Smooth muscle cell of the brain vasculature (primary cell): ENCODE data around the gene ACBD6.

Source experiments
- DNase-seq: peaks from one replicate; pipeline ENCODE4 v3.0.0-alpha.2; 2012; ENCODE audit warnings: low read depth, low spot score

The ACBD6 gene

GRCh38 chr1:180270530-180271271 is 231.7 kb downstream of the ACBD6 start:
- DNase-seq, result no peak

GRCh38 chr1:180269645-180270529 is 232.5 kb downstream of the ACBD6 start:
- DNase-seq, result no peak

DNA sequence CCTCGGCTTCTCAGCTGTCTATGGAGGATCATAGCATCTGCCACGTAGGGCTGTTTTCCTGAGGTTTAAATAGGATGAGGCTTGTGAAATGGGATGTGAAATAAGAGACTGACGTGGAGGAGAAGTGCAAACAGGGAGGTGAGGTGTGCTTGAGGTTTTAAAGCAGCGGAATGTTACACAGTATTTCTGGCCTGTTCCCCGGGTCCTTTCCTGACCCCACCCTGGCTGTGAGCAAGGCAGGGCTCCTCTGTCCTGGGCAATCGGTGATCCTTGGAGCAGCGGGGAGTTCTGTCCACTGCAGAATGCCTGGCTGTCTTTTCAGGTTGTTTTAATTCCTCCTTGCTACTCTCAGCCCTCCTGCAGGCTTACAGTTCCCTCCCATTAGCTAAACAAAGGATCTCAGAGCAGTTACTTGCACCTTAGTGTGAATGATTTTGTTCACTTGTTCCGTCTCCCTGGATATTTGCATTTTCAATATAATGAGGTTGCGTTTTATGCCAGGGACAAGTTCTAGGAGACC is 233.8 kb downstream of the ACBD6 start:
- no peak for DNase-seq

DNA sequence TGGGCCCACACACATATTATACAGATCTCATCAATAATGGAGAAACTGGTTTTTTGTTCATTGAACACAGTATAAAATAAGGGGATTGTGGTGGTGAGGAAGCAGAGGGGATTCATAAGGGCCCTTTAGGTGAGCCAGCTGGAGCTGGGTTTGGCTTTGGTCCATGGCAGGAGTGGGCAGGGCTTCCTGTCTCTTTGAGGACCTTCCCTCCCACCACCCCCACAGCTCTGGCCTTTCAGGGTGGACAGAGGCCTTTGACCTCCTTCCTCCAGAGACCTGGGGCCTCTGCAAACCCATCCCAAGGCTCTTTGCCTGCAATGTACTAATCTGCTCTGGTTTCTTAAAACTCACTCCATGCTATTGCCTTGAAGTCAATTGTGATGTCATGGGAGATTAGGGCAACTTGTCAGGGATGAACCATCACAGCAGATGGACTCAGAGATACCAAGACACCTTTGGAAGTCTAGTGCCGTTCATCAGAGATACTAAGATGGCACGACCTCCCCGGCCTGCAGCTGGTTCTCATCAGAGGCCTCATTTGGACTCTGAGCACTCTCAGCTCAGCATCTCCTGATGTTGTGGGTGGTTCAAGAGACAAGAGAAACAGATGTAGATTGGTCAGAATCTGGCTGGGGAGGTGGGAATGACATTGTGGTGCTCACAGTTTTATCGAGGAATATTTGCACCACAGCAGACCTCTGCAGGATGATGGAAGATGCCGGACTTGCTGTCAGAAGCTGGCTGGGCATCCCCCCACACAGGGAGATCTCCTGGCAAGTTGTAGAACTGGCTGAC is 234.4 kb downstream of the ACBD6 start:
- no peak for DNase-seq

GRCh38 chr1:180267211-180267561 is 235.2 kb downstream of the ACBD6 start:
- DNase-seq, result no peak

- DNase-seq, result no peak
Observed at GRCh38 chr1:180266275-180267210, 235.8 kb downstream of the ACBD6 start.

- no peak for DNase-seq
Observed at GRCh38 chr1:180265871-180266270, 236.5 kb downstream of the ACBD6 start.

- no peak for DNase-seq
Observed at GRCh38 chr1:180265201-180265600, 237.2 kb downstream of the ACBD6 start.

- no peak for DNase-seq
Observed at GRCh38 chr1:180264595-180264994, 237.8 kb downstream of the ACBD6 start.

DNA sequence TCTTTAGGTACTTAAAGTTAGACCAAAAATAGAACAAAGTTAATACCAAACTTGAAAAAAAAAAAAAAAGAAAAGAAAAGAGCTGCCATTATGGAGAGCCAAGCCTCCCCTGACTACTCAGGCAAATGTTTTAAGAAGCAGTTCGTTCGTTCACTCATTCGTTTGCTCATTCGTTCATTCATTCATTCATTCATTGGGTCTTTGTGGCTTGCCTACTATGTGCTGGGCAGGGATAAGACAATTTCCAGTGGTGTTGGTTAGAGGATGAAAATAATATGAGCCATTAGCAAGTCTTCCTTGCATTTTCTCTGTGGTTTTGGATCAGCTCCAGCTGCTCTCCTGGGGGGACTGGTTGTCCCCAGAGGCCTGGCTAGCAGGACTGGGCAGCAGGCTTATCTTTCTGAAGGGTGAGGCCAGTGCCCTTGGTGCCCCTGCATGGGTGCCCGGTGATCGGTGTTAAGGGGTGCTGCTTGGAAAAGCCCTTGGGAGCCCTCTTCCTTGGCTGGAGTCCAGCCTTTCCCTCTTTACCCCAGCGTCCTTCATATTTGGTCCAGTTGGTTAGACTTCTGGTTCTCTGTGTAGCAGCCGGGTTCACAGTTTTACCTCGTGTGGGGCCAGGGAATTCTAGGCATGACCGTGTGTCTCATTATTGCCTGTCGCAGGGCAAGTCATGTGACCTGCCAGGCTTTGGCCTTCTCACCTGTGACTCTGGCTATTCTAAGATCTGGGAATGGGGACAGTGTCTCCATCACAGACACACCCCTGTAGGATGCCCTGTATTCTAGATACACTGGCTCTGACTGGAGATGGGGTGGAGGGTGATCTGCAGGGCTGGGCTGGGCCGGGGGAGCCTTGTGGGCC is 239.5 kb downstream of the ACBD6 start:
- DNase-seq, result no peak

- no peak for DNase-seq
Observed at GRCh38 chr1:180261524-180262155, 240.7 kb downstream of the ACBD6 start.

- no peak for DNase-seq
Observed at GRCh38 chr1:180261030-180261429, 241.3 kb downstream of the ACBD6 start.

- DNase-seq, result no peak
Observed at GRCh38 chr1:180260541-180260940, 241.8 kb downstream of the ACBD6 start.

DNA sequence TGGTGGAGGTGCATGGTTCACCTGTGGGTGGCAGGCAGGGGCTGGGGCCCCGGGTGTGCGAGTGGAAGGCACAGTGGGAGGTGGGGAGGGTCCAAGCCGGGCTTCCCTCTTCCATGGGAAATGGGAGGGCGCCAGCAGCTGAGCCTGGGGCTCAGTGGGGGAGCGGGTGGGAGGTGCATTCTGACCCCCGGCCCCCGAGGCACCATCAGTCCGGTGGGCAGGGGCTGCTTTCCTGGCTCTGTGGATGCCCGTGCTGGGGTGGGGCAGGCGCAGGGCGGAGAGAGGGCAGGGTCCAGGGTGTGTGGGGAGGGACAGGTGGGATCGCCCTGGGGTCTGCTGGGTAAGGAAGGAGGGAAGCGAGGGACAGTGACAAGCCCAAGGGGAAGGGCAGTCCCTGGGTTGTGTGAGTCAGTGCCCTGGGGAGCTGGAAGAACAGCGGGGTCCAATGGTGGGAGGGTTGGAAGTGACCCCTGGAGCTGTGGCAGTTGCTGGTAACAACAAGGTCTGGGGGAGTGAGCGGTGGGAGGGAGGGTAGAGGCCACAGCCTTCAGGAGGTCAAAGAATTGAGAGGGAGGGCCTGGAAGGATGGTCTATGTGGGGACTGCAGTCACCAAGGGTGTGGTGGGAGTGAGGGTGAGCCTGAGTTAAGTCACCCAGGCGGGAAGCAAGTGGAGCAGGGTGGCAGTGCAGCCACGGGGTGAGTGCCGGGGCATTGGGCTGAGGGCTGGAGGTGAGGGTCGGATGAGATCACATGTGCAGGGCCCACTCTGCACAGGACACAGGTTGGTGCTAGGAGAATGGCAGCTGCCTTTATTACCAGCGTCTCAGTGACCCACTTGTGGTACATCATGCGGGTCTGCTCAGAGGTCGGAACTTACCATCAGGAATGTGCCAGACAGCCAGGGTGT is 242.7 kb downstream of the ACBD6 start:
- no peak for DNase-seq

- DNase-seq, result no peak
Observed at GRCh38 chr1:180258935-180259334, 243.4 kb downstream of the ACBD6 start.

DNA sequence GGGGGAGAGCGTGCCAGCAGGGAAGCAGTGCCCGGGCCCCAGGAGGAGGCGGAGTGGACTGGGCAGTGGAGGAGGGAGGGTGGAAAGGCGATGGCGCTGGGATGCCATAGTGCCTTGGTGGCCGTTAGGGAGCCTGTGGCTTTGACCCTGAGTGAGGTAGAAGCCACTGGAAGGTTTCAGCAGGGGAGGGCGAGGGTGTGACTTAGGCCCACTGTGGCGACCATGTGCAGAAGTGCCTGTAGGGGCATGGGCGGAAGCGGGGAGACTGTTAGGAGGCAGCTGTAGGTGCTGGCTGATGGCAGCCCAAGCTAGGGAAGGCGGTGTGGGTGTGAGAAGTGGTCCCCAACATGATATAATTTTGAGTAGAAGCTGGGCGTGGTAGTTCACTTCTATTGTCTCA is 244.1 kb downstream of the ACBD6 start:
- no peak for DNase-seq

DNA sequence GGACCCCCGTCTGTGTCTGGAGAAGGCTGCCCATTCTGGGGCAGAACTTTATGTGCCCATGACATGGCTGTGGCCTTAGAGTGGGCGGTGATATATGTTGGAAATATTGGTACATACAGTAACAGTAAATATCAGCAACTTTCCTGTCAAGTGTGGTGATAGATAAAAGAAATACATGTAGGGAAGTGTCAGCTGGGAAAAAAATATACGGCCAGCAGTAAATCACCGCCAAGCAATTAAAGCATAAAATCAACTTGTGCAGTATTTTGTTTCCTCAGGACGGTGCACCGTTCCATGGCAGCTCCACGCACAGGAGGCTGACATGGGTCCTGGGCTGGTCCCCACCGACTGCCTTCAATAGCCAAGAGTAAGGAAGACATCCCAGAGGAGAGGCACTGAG is 244.9 kb downstream of the ACBD6 start:
- DNase-seq, result no peak

- DNase-seq, result no peak
Observed at GRCh38 chr1:180257028-180257386, 245.4 kb downstream of the ACBD6 start.
